ENCODE data around the gene ZMYM5. TPM values are rescaled to one million over a fixed set of nuclear protein-coding genes. Genes with fewer than 3 reads are reported as not detected.

The ZMYM5 gene
- total and polyA plus RNA-seq, 2 of the 4 experiments (the other 2 are of a cell fraction): 7.0 to 10.2 TPM

- Histone ChIP-seq H2AK5ac (ENCODE audit: low read depth, low read length) (no peak overlapping the region), H3K14ac (replicated peaks; ENCODE audit: low read depth, low read length) (no peak overlapping the region), H2BK15ac (ENCODE audit: low read depth, low read length) (no peak overlapping the region), H3K4me3 (ENCODE audit: insufficient read depth, low read depth, low read length) (no peak overlapping the region), H2AFZ (replicated peaks; ENCODE audit: low read length, poor library complexity) (no peak overlapping the region), H3K9ac (ENCODE audit: low read depth, low read length) (no peak overlapping the region), H2BK120ac (ENCODE audit: low read depth, low read length) (no peak overlapping the region), H3K36me3 (ENCODE audit: control insufficient read depth, insufficient read depth, low read length) (peaks cover 16% of the 10 kb centered on the region), H2BK5ac (ENCODE audit: low read depth, low read length, poor library complexity, severe bottlenecking) (no peak overlapping the region), H3K79me1 (ENCODE audit: low read depth in 1 of 2, low read length in 2 of 2) (peaks cover 2 to 13% of the 10 kb centered on the region in 2 experiments), H3K4me1 (ENCODE audit: control insufficient read depth, insufficient read depth, low read length) (no peaks in the 10 kb centered on the region), H3K27ac (ENCODE audit: insufficient read depth, low read length) (no peak overlapping the region), H3K27me3 (ENCODE audit: control insufficient read depth, insufficient read depth, low read length) (no peaks in the 10 kb centered on the region), H3K9me1 (ENCODE audit: insufficient read depth, low read length) (peaks cover 4% of the 10 kb centered on the region; the same call in 1 of the 2 replicates), H3K4ac (ENCODE audit: low read depth, low read length) (no peak overlapping the region), H3K9me3 (ENCODE audit: control insufficient read depth, insufficient read depth, low read length) (no peaks in the 10 kb centered on the region), H4K20me1 (ENCODE audit: insufficient read depth, low read length) (no peaks in the 10 kb centered on the region), H3K23ac (ENCODE audit: low read depth, low read length) (no peak overlapping the region), H4K8ac (ENCODE audit: low read depth in 2 of 2, low read length in 2 of 2) (no peak overlapping the region), H4K5ac (ENCODE audit: low read depth, low read length) (no peak overlapping the region), H3K56ac (ENCODE audit: extremely low read depth, insufficient read depth, low read length) (no peak overlapping the region), H3K18ac (ENCODE audit: low read depth, low read length) (no peak overlapping the region), H3K4me2 (ENCODE audit: low read depth, low read length) (no peak overlapping the region), H2BK20ac (ENCODE audit: low read depth, low read length) (no peak overlapping the region), H4K91ac (ENCODE audit: insufficient read depth, low read depth, low read length) (no peak overlapping the region), H2AK9ac (replicated peaks; ENCODE audit: low read depth, low read length, poor library complexity) (no peak overlapping the region)
- ChIA-PET POLR2A (ENCODE audit: unreplicated experiment) (no interaction called here), CTCF (no interaction called here)
- no TSS peak for BruUV-seq (replicated peaks)
- in situ Hi-C loops (cut with MboI; ENCODE audit: low sequenced_read_pairs): no loop called here
- dilution Hi-C loops (cut with HindIII; ENCODE audit: low sequenced_read_pairs, unreplicated experiment): no loop called here
- 73 to 100% methylated on average over 1 to 10 of the region's 27 CpGs for WGBS, 2 experiments (ENCODE audit: extremely low coverage in 2 of 2, insufficient read length in 1 of 2)
- no peak for ATAC-seq (ENCODE audit: low read depth)
- no peak for TF ChIP-seq BHLHE40 (IDR thresholded peaks at IDR 0.05; ENCODE audit: low read depth, low read length)
- peak; percentile 17; the same call in 1 of the 2 replicates for TF ChIP-seq CTCF (conservative IDR thresholded peaks at IDR 0.05; ENCODE audit: low read depth, low read length)
- TF ChIP-seq CEBPB (IDR thresholded peaks at IDR 0.05; ENCODE audit: low read depth, low read length): no peak
- peak; percentile 20; the same call in 1 of the 2 replicates for TF ChIP-seq RAD21 (IDR thresholded peaks at IDR 0.05; ENCODE audit: low read length)
- no peak for TF ChIP-seq MAFK (IDR thresholded peaks at IDR 0.05; ENCODE audit: low read depth, low read length)
- TF ChIP-seq RCOR1 (IDR thresholded peaks at IDR 0.05; ENCODE audit: insufficient replicate concordance, low read length): no peak
- DNase-seq: no peak
- intact Hi-C loops (cut with micrococcal nuclease): no loop called here
Observed at GRCh38 chr13:19818223-19818842, 45.1 kb downstream of the ZMYM5 start.

All from IMR-90 (cell line).